ENCODE data around the gene PHB1. TPM values are rescaled to one million over a fixed set of nuclear protein-coding genes. Genes with fewer than 3 reads are reported as not detected.

The PHB1 gene
- total and polyA plus RNA-seq, 2 experiments from 2014 or later = 194 to 211 TPM

- DNase-seq (ENCODE audit: low spot score) (no peak), ATAC-seq (no peak)
- peaks cover 12% of the 10 kb centered on the region for H3K27me3 Mint-ChIP-seq (ENCODE audit: insufficient read depth, low read depth, poor library complexity)
- peaks cover 13% of the 10 kb centered on the region; the same call in 1 of the 2 replicates for H3K4me1 ChIP-seq (ENCODE audit: insufficient read depth)
- no peak for TF ChIP-seq ETS1 (IDR thresholded peaks at IDR 0.05)
- TF ChIP-seq ZNF462 (CRISPR knock-in tag; IDR thresholded peaks at IDR 0.05) = no peak
- TF ChIP-seq REST (IDR thresholded peaks at IDR 0.05; ENCODE audit: unreplicated experiment) = no peak
- no peak for TF ChIP-seq EZH2phosphoT487 (IDR thresholded peaks at IDR 0.05; ENCODE audit: unreplicated experiment)
- TF ChIP-seq CREB1 (CRISPR knock-in tag; IDR thresholded peaks at IDR 0.05; ENCODE audit: low read depth) = no peak
- no peak for TF ChIP-seq CTCF (conservative IDR thresholded peaks at IDR 0.05; ENCODE audit: low read depth in 2 of 2)
- TF ChIP-seq JUNB (IDR thresholded peaks at IDR 0.05; ENCODE audit: unreplicated experiment) = no peak
- TF ChIP-seq POLR2AphosphoS5 (IDR thresholded peaks at IDR 0.05; ENCODE audit: low read depth) = no peak
- no peak for TF ChIP-seq NANOG (IDR thresholded peaks at IDR 0.05; ENCODE audit: borderline replicate concordance)
- TF ChIP-seq EZH2 (IDR thresholded peaks at IDR 0.05; ENCODE audit: low read depth, unreplicated experiment) = no peak
- H3K36me3 Mint-ChIP-seq (ENCODE audit: low read depth) = no peaks in the 10 kb centered on the region
- H3K27ac Mint-ChIP-seq = no peak overlapping the region
- no peaks in the 10 kb centered on the region for H3K9me3 Mint-ChIP-seq
- peaks cover 12% of the 10 kb centered on the region for H3K4me1 Mint-ChIP-seq
- H3K4me2 ChIP-seq = no peak overlapping the region
- no peaks in the 10 kb centered on the region for H3K36me3 ChIP-seq (ENCODE audit: insufficient read depth)
- no peak overlapping the region for H3K27ac ChIP-seq (ENCODE audit: low read depth)
- no peaks in the 10 kb centered on the region for H3F3A ChIP-seq (replicated peaks; ENCODE audit: low read depth)
- no peaks in the 10 kb centered on the region for H3K9me2 ChIP-seq (ENCODE audit: insufficient read depth)
- H3K4me3 ChIP-seq = no peak overlapping the region
- H2AFZ ChIP-seq = no peak overlapping the region
- no peaks in the 10 kb centered on the region for H4K20me1 ChIP-seq (replicated peaks; ENCODE audit: insufficient read depth)
- H3K27me3 ChIP-seq (ENCODE audit: insufficient read depth) = no peaks in the 10 kb centered on the region
- no peaks in the 10 kb centered on the region for H3K79me2 ChIP-seq (replicated peaks; ENCODE audit: insufficient read depth)
- no peak overlapping the region for H3K4me3 Mint-ChIP-seq
Observed at GRCh38 chr17:49381033-49381432, 33.6 kb downstream of the PHB1 start.

All from GM23338 (cell line).